Rectal smooth muscle tissue (tissue), 1 donor: Measurements from ENCODE around the gene PLCB1.

Experiments
- H3K27ac ChIP-seq: one replicate; pipeline ENCODE4 v1.7.0; 2013; ENCODE audit warnings: low read depth, low read length, inconsistent platforms
- H3K27me3 ChIP-seq: one replicate; pipeline ENCODE4 v1.7.0; 2013; ENCODE audit warnings: low read length; ENCODE audit not compliant: control insufficient read depth, insufficient read depth
- H3K36me3 ChIP-seq: one replicate; pipeline ENCODE4 v1.7.0; 2013; ENCODE audit warnings: low read length; ENCODE audit not compliant: control insufficient read depth, insufficient read depth
- H3K4me1 ChIP-seq: one replicate; pipeline ENCODE4 v1.7.0; 2013; ENCODE audit warnings: low read length; ENCODE audit not compliant: control insufficient read depth, insufficient read depth
- H3K4me3 ChIP-seq: one replicate; pipeline ENCODE4 v1.7.0; 2013; ENCODE audit warnings: low read length
- H3K9ac ChIP-seq: one replicate; pipeline ENCODE4 v1.7.0; 2013; ENCODE audit warnings: low read length

PLCB1 gene

GRCh38 chr20:8490076-8490830 lies 358.2 kb downstream of the PLCB1 start:
- H3K36me3 ChIP-seq: no peaks in the 10 kb centered on the region
- H3K4me3 ChIP-seq: no peak overlapping the region
- peaks cover 11% of the 10 kb centered on the region for H3K4me1 ChIP-seq
- peak overlapping the region; percentile 4 for H3K27ac ChIP-seq
- no peaks in the 10 kb centered on the region for H3K27me3 ChIP-seq
- H3K9ac ChIP-seq: no peak overlapping the region

- H3K4me1 ChIP-seq: peaks cover 11% of the 10 kb centered on the region
- H3K4me3 ChIP-seq: no peak overlapping the region
- no peaks in the 10 kb centered on the region for H3K36me3 ChIP-seq
- H3K9ac ChIP-seq: no peak overlapping the region
- no peaks in the 10 kb centered on the region for H3K27me3 ChIP-seq
- H3K27ac ChIP-seq: no peak overlapping the region
Observed at GRCh38 chr20:8492173-8492572, 360.1 kb downstream of the PLCB1 start.

GRCh38 chr20:8498571-8498970 lies 366.5 kb downstream of the PLCB1 start:
- no peaks in the 10 kb centered on the region for H3K36me3 ChIP-seq
- no peaks in the 10 kb centered on the region for H3K4me1 ChIP-seq
- no peak overlapping the region for H3K9ac ChIP-seq
- H3K4me3 ChIP-seq: no peak overlapping the region
- no peak overlapping the region for H3K27ac ChIP-seq
- no peaks in the 10 kb centered on the region for H3K27me3 ChIP-seq

GRCh38 chr20:8504030-8504429 lies 372.0 kb downstream of the PLCB1 start:
- no peaks in the 10 kb centered on the region for H3K27me3 ChIP-seq
- H3K36me3 ChIP-seq: no peaks in the 10 kb centered on the region
- no peaks in the 10 kb centered on the region for H3K4me1 ChIP-seq
- H3K27ac ChIP-seq: no peak overlapping the region
- no peak overlapping the region for H3K9ac ChIP-seq
- no peak overlapping the region for H3K4me3 ChIP-seq

- Histone ChIP-seq H3K27ac (no peak overlapping the region), H3K9ac (no peak overlapping the region), H3K4me3 (no peak overlapping the region), H3K27me3 (no peaks in the 10 kb centered on the region), H3K36me3 (no peaks in the 10 kb centered on the region), H3K4me1 (no peaks in the 10 kb centered on the region)
Observed at GRCh38 chr20:8505476-8506200, 373.6 kb downstream of the PLCB1 start.

GRCh38 chr20:8507231-8507630 lies 375.2 kb downstream of the PLCB1 start:
- Histone ChIP-seq H3K27ac (no peak overlapping the region), H3K9ac (no peak overlapping the region), H3K27me3 (no peaks in the 10 kb centered on the region), H3K36me3 (no peaks in the 10 kb centered on the region), H3K4me1 (no peaks in the 10 kb centered on the region), H3K4me3 (no peak overlapping the region)

GRCh38 chr20:8509809-8510208 lies 377.7 kb downstream of the PLCB1 start:
- no peak overlapping the region for H3K4me3 ChIP-seq
- H3K27me3 ChIP-seq: no peaks in the 10 kb centered on the region
- H3K4me1 ChIP-seq: no peaks in the 10 kb centered on the region
- H3K9ac ChIP-seq: no peak overlapping the region
- no peaks in the 10 kb centered on the region for H3K36me3 ChIP-seq
- no peak overlapping the region for H3K27ac ChIP-seq

GRCh38 chr20:8510808-8511207 lies 378.7 kb downstream of the PLCB1 start:
- no peaks in the 10 kb centered on the region for H3K27me3 ChIP-seq
- no peaks in the 10 kb centered on the region for H3K4me1 ChIP-seq
- no peak overlapping the region for H3K27ac ChIP-seq
- no peaks in the 10 kb centered on the region for H3K36me3 ChIP-seq
- H3K4me3 ChIP-seq: no peak overlapping the region
- H3K9ac ChIP-seq: no peak overlapping the region

GRCh38 chr20:8512003-8512402 lies 379.9 kb downstream of the PLCB1 start:
- no peak overlapping the region for H3K9ac ChIP-seq
- no peaks in the 10 kb centered on the region for H3K36me3 ChIP-seq
- H3K4me3 ChIP-seq: no peak overlapping the region
- H3K27ac ChIP-seq: no peak overlapping the region
- H3K4me1 ChIP-seq: no peaks in the 10 kb centered on the region
- no peaks in the 10 kb centered on the region for H3K27me3 ChIP-seq

- no peaks in the 10 kb centered on the region for H3K36me3 ChIP-seq
- no peaks in the 10 kb centered on the region for H3K4me1 ChIP-seq
- H3K9ac ChIP-seq: no peak overlapping the region
- no peak overlapping the region for H3K4me3 ChIP-seq
- no peak overlapping the region for H3K27ac ChIP-seq
- no peaks in the 10 kb centered on the region for H3K27me3 ChIP-seq
Observed at GRCh38 chr20:8515810-8516435, 383.9 kb downstream of the PLCB1 start.

- Histone ChIP-seq H3K4me1 (no peaks in the 10 kb centered on the region), H3K4me3 (no peak overlapping the region), H3K36me3 (no peaks in the 10 kb centered on the region), H3K9ac (no peak overlapping the region), H3K27ac (no peak overlapping the region), H3K27me3 (no peaks in the 10 kb centered on the region)
Observed at GRCh38 chr20:8518878-8519277, 386.8 kb downstream of the PLCB1 start.

- H3K27ac ChIP-seq: no peak overlapping the region
- H3K4me3 ChIP-seq: no peak overlapping the region
- no peaks in the 10 kb centered on the region for H3K4me1 ChIP-seq
- no peak overlapping the region for H3K9ac ChIP-seq
- no peaks in the 10 kb centered on the region for H3K27me3 ChIP-seq
- no peaks in the 10 kb centered on the region for H3K36me3 ChIP-seq
Observed at GRCh38 chr20:8519887-8520286, 387.8 kb downstream of the PLCB1 start.
